Activated naive CD4-positive, alpha-beta T cell treated with anti-CD3 and anti-CD28 coated beads for 36 hours (primary cell): Measurements from ENCODE around the gene KIF26B. TPM values are rescaled to one million over a fixed set of nuclear protein-coding genes. Genes with fewer than 3 reads are reported as not detected.

Experiments
- CTCF ChIA-PET: fragments of 350-600 bp; sonication (Branson Sonifier 250); formaldehyde crosslinking; loops from one replicate; lab custom pipeline; 2021; ENCODE audit warnings: antibody characterized with exemption; lab: Charles Lee
- DNase-seq: peaks from one replicate; pipeline ENCODE4 v3.0.0-alpha.2; 2020
- H3K27ac Mint-ChIP-seq: one replicate; pipeline ENCODE4 v1.8.0; 2021; ENCODE audit warnings: mild to moderate bottlenecking, mixed read lengths
- H3K27me3 Mint-ChIP-seq: one replicate; pipeline ENCODE4 v1.8.0; 2021; ENCODE audit warnings: low read depth, mixed read lengths
- H3K36me3 Mint-ChIP-seq: one replicate; pipeline ENCODE4 v1.8.0; 2021; ENCODE audit warnings: low read depth, mixed read lengths
- H3K4me1 Mint-ChIP-seq: one replicate; pipeline ENCODE4 v1.8.0; 2021; ENCODE audit warnings: low read depth, mixed read lengths
- H3K4me3 Mint-ChIP-seq: one replicate; pipeline ENCODE4 v1.8.0; 2021; ENCODE audit warnings: mild to moderate bottlenecking, moderate library complexity, mixed read lengths
- H3K9me3 Mint-ChIP-seq: one replicate; pipeline ENCODE4 v1.8.0; 2021; ENCODE audit warnings: mixed read lengths
- intact Hi-C: fragments of 100-400 bp; cut with micrococcal nuclease; formaldehyde crosslinking; loops from one replicate; pipeline ENCODE4 v1.15.1; 2023
- total RNA-seq, 2 experiments: library from RNA; stranded (reverse); gene quantifications; one replicate each; pipeline ENCODE4 v1.2.3, GENCODE V29; 2021

The KIF26B gene
- total RNA-seq, 2 experiments from 2014 or later, result 0.05 TPM; not detected in 1

GRCh38 chr1:245260883-245261282, 106.1 kb downstream of the KIF26B start:
- CTCF ChIA-PET, result no interaction called here
- intact Hi-C loops, result no loop called here
- peaks cover 6% of the 10 kb centered on the region for H3K27me3 Mint-ChIP-seq
- H3K27ac Mint-ChIP-seq, result no peak overlapping the region
- H3K4me3 Mint-ChIP-seq, result no peak overlapping the region
- H3K9me3 Mint-ChIP-seq, result no peaks in the 10 kb centered on the region
- H3K4me1 Mint-ChIP-seq, result no peaks in the 10 kb centered on the region
- no peaks in the 10 kb centered on the region for H3K36me3 Mint-ChIP-seq
- no peak for DNase-seq

GRCh38 chr1:245261786-245262185, 107.0 kb downstream of the KIF26B start:
- CTCF ChIA-PET, result interaction anchor here (0.7 kb wide), 2 partner anchors 69 to 1287 kb away, joined by 3 read pairs; no protein-coding TSS in a partner anchor
- H3K27me3 Mint-ChIP-seq, result peaks cover 6% of the 10 kb centered on the region
- no peaks in the 10 kb centered on the region for H3K4me1 Mint-ChIP-seq
- H3K9me3 Mint-ChIP-seq, result no peaks in the 10 kb centered on the region
- DNase-seq, result no peak
- no peak overlapping the region for H3K27ac Mint-ChIP-seq
- intact Hi-C loops, result no loop called here
- H3K4me3 Mint-ChIP-seq, result no peak overlapping the region
- H3K36me3 Mint-ChIP-seq, result no peaks in the 10 kb centered on the region

DNA sequence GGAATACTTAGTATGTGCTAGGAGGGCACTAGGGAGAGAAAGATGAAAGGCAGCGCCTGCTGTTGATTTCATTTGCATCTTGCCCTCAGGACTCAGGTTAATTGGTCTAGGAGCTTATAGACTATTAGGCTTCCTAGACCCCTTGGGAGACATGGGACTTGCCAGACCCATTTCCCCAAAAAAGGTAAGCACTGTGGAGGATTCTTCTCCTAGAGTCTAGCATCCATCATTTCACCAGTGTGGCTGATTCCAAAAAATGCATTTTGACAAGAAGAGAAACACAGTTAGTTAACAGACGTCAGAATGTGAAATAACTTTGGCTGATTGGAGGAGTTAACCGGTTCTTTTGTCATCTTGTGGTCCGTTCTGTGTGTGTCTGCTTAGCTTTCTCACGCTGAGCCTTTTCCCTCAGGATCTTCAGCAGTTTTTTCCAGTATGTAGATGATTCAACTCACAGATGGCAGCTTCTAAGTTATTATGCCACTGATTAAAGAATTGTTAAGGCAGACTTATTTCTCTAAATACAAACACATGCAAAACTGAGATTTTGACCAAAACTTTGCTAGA, 108.8 kb downstream of the KIF26B start:
- no peaks in the 10 kb centered on the region for H3K36me3 Mint-ChIP-seq
- no peak overlapping the region for H3K4me3 Mint-ChIP-seq
- H3K27ac Mint-ChIP-seq, result no peak overlapping the region
- DNase-seq, result no peak
- peaks cover 3% of the 10 kb centered on the region for H3K27me3 Mint-ChIP-seq
- H3K9me3 Mint-ChIP-seq, result no peaks in the 10 kb centered on the region
- intact Hi-C loops, result no loop called here
- CTCF ChIA-PET, result no interaction called here
- no peaks in the 10 kb centered on the region for H3K4me1 Mint-ChIP-seq

GRCh38 chr1:245264226-245264625, 109.4 kb downstream of the KIF26B start:
- intact Hi-C loops, result no loop called here
- Mint-ChIP-seq H3K4me3 (no peak overlapping the region), H3K36me3 (no peaks in the 10 kb centered on the region), H3K4me1 (no peaks in the 10 kb centered on the region), H3K27me3 (peaks cover 3% of the 10 kb centered on the region), H3K9me3 (no peaks in the 10 kb centered on the region), H3K27ac (no peak overlapping the region)
- CTCF ChIA-PET, result no interaction called here
- no peak for DNase-seq

DNA sequence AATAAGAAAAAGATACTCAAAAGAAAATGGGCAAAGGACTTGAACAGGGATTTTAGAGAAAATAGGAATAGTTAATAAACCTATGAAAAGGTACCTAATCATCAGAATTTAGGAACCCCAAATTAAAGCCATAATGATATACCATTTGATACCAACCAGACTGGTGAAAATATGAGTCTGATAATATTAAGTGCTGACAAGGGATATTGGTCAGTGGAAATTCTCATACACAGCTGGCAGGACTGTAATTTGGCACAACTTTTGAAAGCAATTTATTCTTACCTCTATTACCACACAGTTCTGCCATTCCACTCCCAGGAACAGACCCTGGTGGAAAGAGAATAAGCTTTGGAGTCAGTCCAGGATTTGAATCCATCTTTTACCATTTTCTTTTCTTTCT, 111.3 kb downstream of the KIF26B start:
- H3K4me3 Mint-ChIP-seq, result no peak overlapping the region
- H3K36me3 Mint-ChIP-seq, result no peaks in the 10 kb centered on the region
- H3K27me3 Mint-ChIP-seq, result peaks cover 6% of the 10 kb centered on the region
- no peak overlapping the region for H3K27ac Mint-ChIP-seq
- no peak for DNase-seq
- CTCF ChIA-PET, result interaction anchor here (0.7 kb wide), 1 partner anchor 464 kb away, joined by 3 read pairs; no protein-coding TSS in a partner anchor
- no peaks in the 10 kb centered on the region for H3K4me1 Mint-ChIP-seq
- H3K9me3 Mint-ChIP-seq, result peaks cover 5% of the 10 kb centered on the region
- intact Hi-C loops, result no loop called here

GRCh38 chr1:245270063-245270462, 115.3 kb downstream of the KIF26B start:
- intact Hi-C loops, result no loop called here
- Mint-ChIP-seq H3K4me3 (no peak overlapping the region), H3K9me3 (peaks cover 5% of the 10 kb centered on the region), H3K27ac (no peak overlapping the region), H3K4me1 (no peaks in the 10 kb centered on the region), H3K36me3 (no peaks in the 10 kb centered on the region), H3K27me3 (peaks cover 18% of the 10 kb centered on the region)
- DNase-seq, result no peak
- CTCF ChIA-PET, result no interaction called here

- CTCF ChIA-PET, result no interaction called here
- intact Hi-C loops, result no loop called here
- H3K4me3 Mint-ChIP-seq, result no peak overlapping the region
- no peak overlapping the region for H3K27ac Mint-ChIP-seq
- H3K27me3 Mint-ChIP-seq, result peaks cover 24% of the 10 kb centered on the region
- DNase-seq, result no peak
- H3K9me3 Mint-ChIP-seq, result peaks cover 5% of the 10 kb centered on the region
- H3K4me1 Mint-ChIP-seq, result no peaks in the 10 kb centered on the region
- H3K36me3 Mint-ChIP-seq, result no peaks in the 10 kb centered on the region
These were observed 116.2 kb downstream of the KIF26B start for GRCh38 chr1:245270972-245271371.

GRCh38 chr1:245272676-245273075, 117.9 kb downstream of the KIF26B start:
- intact Hi-C loops, result no loop called here
- no peak for DNase-seq

GRCh38 chr1:245276445-245276844, 121.7 kb downstream of the KIF26B start:
- H3K36me3 Mint-ChIP-seq, result no peaks in the 10 kb centered on the region
- H3K4me1 Mint-ChIP-seq, result no peaks in the 10 kb centered on the region
- H3K27ac Mint-ChIP-seq, result no peak overlapping the region
- no peak overlapping the region for H3K4me3 Mint-ChIP-seq
- no peak for DNase-seq
- peaks cover 39% of the 10 kb centered on the region for H3K27me3 Mint-ChIP-seq
- no peaks in the 10 kb centered on the region for H3K9me3 Mint-ChIP-seq
- CTCF ChIA-PET, result interaction anchor here (0.7 kb wide), 1 partner anchor 579 kb away, joined by 3 read pairs; no protein-coding TSS in a partner anchor
- intact Hi-C loops, result no loop called here

More at GRCh38 chr1:245272676-245273075, 117.9 kb downstream of the KIF26B start:
- Mint-ChIP-seq H3K4me1 (no peaks in the 10 kb centered on the region), H3K9me3 (peaks cover 5% of the 10 kb centered on the region), H3K27ac (no peak overlapping the region), H3K4me3 (no peak overlapping the region), H3K36me3 (no peaks in the 10 kb centered on the region), H3K27me3 (peaks cover 35% of the 10 kb centered on the region)
- CTCF ChIA-PET, result no interaction called here

- H3K9me3 Mint-ChIP-seq, result peaks cover 1% of the 10 kb centered on the region
- no peaks in the 10 kb centered on the region for H3K4me1 Mint-ChIP-seq
- no peak for DNase-seq
- intact Hi-C loops, result no loop called here
- H3K4me3 Mint-ChIP-seq, result no peak overlapping the region
- no peaks in the 10 kb centered on the region for H3K36me3 Mint-ChIP-seq
- CTCF ChIA-PET, result no interaction called here
- peaks cover 39% of the 10 kb centered on the region for H3K27me3 Mint-ChIP-seq
- no peak overlapping the region for H3K27ac Mint-ChIP-seq
These were observed 122.5 kb downstream of the KIF26B start for GRCh38 chr1:245277276-245277675.

DNA sequence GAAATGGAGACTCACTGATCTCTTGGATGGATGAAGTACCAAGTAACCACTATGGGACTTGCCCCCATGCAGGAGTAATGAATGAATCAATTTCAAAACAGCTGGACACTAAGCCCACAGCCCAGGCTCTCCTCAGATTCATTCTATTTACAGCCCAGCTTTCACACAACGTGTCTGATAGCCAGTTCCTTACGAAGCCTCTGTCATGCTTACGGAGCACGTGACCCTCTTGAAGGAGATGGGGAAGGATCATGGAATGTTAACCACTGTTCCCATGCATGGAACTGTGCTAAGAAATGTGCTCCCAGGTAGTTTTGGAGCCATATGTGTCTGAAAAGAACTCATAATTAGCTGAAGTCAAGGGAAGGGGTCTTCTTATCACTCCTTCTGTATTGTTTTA, 124.1 kb downstream of the KIF26B start:
- peaks cover 30% of the 10 kb centered on the region for H3K27me3 Mint-ChIP-seq
- H3K9me3 Mint-ChIP-seq, result peaks cover 1% of the 10 kb centered on the region
- no peaks in the 10 kb centered on the region for H3K36me3 Mint-ChIP-seq
- CTCF ChIA-PET, result interaction anchor here (0.6 kb wide), 1 partner anchor 190 kb away, joined by 3 read pairs; no protein-coding TSS in a partner anchor
- H3K4me1 Mint-ChIP-seq, result no peaks in the 10 kb centered on the region
- intact Hi-C loops, result no loop called here
- H3K27ac Mint-ChIP-seq, result no peak overlapping the region
- H3K4me3 Mint-ChIP-seq, result no peak overlapping the region
- DNase-seq, result no peak

DNA sequence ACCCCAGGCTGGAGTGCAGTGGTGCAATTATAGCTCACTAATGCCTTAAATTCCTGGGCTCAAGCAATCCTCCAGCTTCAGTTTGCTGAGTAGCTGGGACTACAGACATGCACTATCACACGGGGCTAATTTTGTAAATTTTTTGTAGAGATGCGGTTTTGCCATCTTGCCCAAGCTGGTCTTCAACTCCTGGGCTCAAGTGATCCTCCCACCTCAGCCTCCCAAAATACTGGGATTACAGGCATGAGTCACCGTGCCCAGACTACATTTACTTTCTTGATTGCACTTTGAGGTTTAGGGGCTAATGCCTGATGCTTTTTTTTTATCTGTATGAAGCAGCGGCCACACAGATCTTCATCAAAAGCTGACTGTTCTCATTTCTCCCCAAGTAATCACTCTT, 124.6 kb downstream of the KIF26B start:
- CTCF ChIA-PET, result interaction anchor here (0.6 kb wide), 1 partner anchor 190 kb away, joined by 3 read pairs; no protein-coding TSS in a partner anchor
- H3K36me3 Mint-ChIP-seq, result no peaks in the 10 kb centered on the region
- intact Hi-C loops, result no loop called here
- no peak for DNase-seq
- no peak overlapping the region for H3K27ac Mint-ChIP-seq
- H3K9me3 Mint-ChIP-seq, result peaks cover 1% of the 10 kb centered on the region
- H3K4me1 Mint-ChIP-seq, result no peaks in the 10 kb centered on the region
- no peak overlapping the region for H3K4me3 Mint-ChIP-seq
- H3K27me3 Mint-ChIP-seq, result peaks cover 29% of the 10 kb centered on the region

- Mint-ChIP-seq H3K27ac (no peak overlapping the region), H3K36me3 (no peaks in the 10 kb centered on the region), H3K4me1 (no peaks in the 10 kb centered on the region), H3K9me3 (peaks cover 1% of the 10 kb centered on the region), H3K4me3 (no peak overlapping the region), H3K27me3 (peaks cover 6% of the 10 kb centered on the region)
- CTCF ChIA-PET, result no interaction called here
- no peak for DNase-seq
- intact Hi-C loops, result no loop called here
These were observed 128.2 kb downstream of the KIF26B start for GRCh38 chr1:245283001-245283400.
